Gastrocnemius medialis (tissue), 4 donors: ENCODE data around the gene INPP5J.

Source experiments
- CTCF ChIP-seq, 5 experiments: fragments of 450-650 bp in 3 of 5; fragments of 200-600 bp in 2 of 5; sonication (generic) in 2 of 5; IDR thresholded peaks in 4 of 5; conservative IDR thresholded peaks in 1 of 5; 1 replicate in 4 of 5; 2 replicates in 1 of 5; pipeline ENCODE4 v1.5.1; 2016 to 2019; ENCODE audit warnings: antibody characterized with exemption in 5 of 5, mild to moderate bottlenecking in 3 of 5, moderate library complexity in 3 of 5
- POLR2A ChIP-seq, 2 donors: fragments of 450-650 bp; IDR thresholded peaks; one replicate each; pipeline ENCODE4 v1.6.1; 2017; ENCODE audit warnings: antibody characterized with exemption in 2 of 2, mild to moderate bottlenecking in 2 of 2, moderate library complexity in 2 of 2

- TF ChIP-seq POLR2A (IDR thresholded peaks at IDR 0.05) (no peak), CTCF (IDR thresholded peaks at IDR 0.05 in 4 of 5, conservative IDR thresholded peaks at IDR 0.05 in 1 of 5) (no peak)
Measured at GRCh38 chr22:31122532-31123291, at the start of gene INPP5J.
